AG09319 (cell line): Measurements from ENCODE around the gene ZNF366.
A peak's percentile ranks its signal among the peaks of the same experiment; 100 is the strongest.

ENCODE experiments used
- DNase-seq: peaks from one replicate; pipeline ENCODE4 v3.0.0-alpha.2; 2010; ENCODE audit warnings: low read depth; ENCODE audit errors: extremely low read depth
- CTCF ChIP-seq: IDR thresholded peaks from 2 replicates; pipeline ENCODE4 v1.5.1; 2011; ENCODE audit warnings: low read depth, mild to moderate bottlenecking, inconsistent platforms, low read length, moderate library complexity

ZNF366 gene

GRCh38 chr5:72453246-72453775 is 53.9 kb downstream of the ZNF366 start:
- no peak for TF ChIP-seq CTCF
- DNase-seq = no peak

- peak; percentile 74 for DNase-seq
- TF ChIP-seq CTCF = no peak
Observed at GRCh38 chr5:72452515-72453245, 54.5 kb downstream of the ZNF366 start.

- peak; percentile 83 for DNase-seq
- no peak for TF ChIP-seq CTCF
Observed at GRCh38 chr5:72451741-72452505, 55.3 kb downstream of the ZNF366 start.

- no peak for DNase-seq
Observed at GRCh38 chr5:72448368-72448767, 58.8 kb downstream of the ZNF366 start.

GRCh38 chr5:72447751-72448150 is 59.5 kb downstream of the ZNF366 start:
- no peak for TF ChIP-seq CTCF
- no peak for DNase-seq

More at GRCh38 chr5:72448368-72448767, 58.8 kb downstream of the ZNF366 start:
- no peak for TF ChIP-seq CTCF

GRCh38 chr5:72445969-72446368 is 61.2 kb downstream of the ZNF366 start:
- no peak for TF ChIP-seq CTCF
- no peak for DNase-seq

GRCh38 chr5:72443883-72444282 is 63.3 kb downstream of the ZNF366 start:
- no peak for TF ChIP-seq CTCF
- no peak for DNase-seq
